Fibroblast of skin of right biceps (primary cell): ENCODE measurements around the gene SCFD2.
"Not testable (repeated sequence)": the region's sequence is repeated elsewhere in the genome, so short reads cannot be mapped to it uniquely, and the experiment has no call there.

ENCODE experiments used
- DNase-seq: peaks from one replicate; pipeline ENCODE4 v3.0.0-alpha.2; 2013

The SCFD2 gene

GRCh38 chr4:53236624-53237023 lies 129.2 kb downstream of the SCFD2 start:
- DNase-seq, result not testable (repeated sequence)

DNA sequence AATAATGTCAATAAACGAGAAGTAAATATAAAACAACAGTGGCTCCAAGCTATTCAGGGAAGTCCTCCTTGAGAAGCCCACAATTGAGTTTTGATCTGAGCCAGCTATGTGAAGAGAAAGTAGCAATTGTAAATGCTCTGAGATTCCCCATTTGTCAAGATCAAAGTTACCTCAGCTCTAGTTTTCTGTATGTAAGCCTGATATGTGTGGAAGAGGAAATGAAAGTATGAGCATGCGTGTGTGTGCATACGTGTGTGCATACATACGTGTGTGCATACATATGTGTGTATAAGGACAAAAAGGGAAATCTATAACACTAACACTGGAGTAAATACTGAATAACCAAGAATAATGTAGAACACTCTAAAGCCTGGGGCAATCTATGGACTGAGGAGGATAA lies 130.3 kb downstream of the SCFD2 start:
- no peak for DNase-seq

DNA sequence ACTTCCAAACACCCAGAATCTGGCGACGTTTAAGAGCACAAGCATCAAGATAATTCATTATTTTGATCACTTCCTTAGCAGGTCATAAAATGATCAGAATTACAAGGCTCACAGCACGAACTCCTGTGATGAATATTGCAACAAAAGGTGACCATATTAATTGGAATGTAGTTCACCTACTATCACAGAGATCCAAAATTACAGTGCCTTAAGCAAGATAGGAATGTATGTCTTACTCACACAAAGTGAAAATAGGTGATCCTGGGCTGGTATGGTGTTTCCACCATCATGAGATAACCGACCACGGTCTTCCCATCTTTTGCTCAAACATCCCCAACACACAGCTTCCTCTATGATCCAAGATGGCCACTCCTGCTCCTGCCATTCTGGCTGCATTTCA lies 131.2 kb downstream of the SCFD2 start:
- DNase-seq, result no peak

DNA sequence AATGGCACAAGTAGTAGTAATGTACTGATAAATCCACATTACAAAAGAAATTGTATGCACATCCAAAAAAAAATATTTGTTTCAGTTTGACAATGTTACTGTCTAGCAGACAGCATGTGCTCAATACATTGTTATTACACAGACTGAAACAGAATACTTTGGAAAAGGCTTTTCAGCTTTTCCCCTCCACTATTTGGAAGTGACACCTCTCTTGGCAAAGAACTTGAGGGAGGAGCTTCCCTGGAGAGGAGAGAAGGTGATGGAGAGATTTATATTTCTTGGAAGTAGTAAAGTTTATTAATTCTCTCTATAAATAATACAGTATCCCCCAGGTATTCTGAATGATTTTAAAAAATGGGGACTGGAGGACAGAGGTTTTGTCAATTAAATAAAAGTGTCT lies 131.8 kb downstream of the SCFD2 start:
- no peak for DNase-seq

- DNase-seq, result no peak
These were observed 132.6 kb downstream of the SCFD2 start for GRCh38 chr4:53233114-53233795.

DNA sequence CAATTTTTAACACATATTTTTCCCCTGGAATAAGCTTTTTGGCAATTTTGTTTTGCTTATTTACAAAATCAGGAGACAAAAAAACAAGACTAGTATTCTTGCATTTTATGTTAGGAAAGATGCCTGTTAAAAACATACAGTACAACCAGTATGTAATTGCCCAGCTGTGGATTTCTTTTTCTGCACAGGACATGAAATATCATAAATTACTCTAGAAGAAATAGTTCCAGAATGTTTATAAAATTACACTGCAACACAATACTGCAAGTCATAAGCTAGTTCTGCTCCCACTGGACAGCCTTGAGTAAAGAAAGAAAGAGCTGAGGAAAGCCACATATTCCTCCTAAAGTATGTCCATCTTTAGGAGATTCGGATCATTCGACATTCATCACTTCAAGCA lies 133.5 kb downstream of the SCFD2 start:
- no peak for DNase-seq

DNA sequence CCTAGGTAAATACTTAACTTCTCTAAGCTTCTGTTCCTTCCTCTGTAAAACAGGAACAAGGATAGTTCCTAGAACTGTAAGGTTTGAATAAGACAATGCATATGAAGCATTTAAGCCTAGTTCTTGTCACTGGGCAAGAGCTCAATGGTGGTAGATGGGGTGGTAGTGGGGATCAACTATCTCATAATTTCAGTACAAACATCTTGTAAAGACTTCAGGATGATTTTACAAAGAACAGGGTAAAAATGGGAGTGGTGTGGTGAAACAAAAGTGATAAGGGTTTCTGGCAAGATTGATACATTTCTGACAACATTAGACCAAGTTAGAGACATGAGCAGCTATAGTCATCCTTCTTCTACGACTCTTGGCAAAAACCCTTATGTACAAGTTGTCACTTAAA lies 137.8 kb downstream of the SCFD2 start:
- DNase-seq, result no peak

GRCh38 chr4:53227451-53227850 lies 138.4 kb downstream of the SCFD2 start:
- no peak for DNase-seq

- peak; percentile 31 for DNase-seq
These were observed 143.9 kb downstream of the SCFD2 start for GRCh38 chr4:53221832-53222480.

- not testable (repeated sequence) for DNase-seq
These were observed 146.7 kb downstream of the SCFD2 start for GRCh38 chr4:53219148-53219547.

DNA sequence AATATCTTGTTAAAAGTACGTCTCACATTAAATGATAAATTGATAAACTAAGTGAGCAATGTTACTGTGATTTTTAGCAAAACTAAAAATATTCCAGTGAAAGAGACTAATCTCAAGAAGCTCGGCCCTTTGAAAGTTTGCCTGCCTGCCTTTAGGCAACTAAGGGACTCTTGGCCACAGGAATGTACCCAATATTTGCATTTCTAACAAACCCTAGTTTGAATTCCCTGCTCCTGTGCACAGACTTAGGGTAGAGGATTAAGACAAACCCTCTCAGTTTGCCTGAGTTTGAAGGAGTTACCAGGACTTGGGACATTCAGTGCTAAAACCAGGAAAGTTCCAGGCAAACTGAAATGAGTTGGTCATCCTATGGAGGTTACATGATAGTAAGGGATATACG lies 157.1 kb downstream of the SCFD2 start:
- DNase-seq, result no peak

GRCh38 chr4:53205970-53206369 lies 159.9 kb downstream of the SCFD2 start:
- DNase-seq, result peak; percentile 36

- DNase-seq, result no peak
These were observed 166.5 kb downstream of the SCFD2 start for GRCh38 chr4:53199356-53199755.

DNA sequence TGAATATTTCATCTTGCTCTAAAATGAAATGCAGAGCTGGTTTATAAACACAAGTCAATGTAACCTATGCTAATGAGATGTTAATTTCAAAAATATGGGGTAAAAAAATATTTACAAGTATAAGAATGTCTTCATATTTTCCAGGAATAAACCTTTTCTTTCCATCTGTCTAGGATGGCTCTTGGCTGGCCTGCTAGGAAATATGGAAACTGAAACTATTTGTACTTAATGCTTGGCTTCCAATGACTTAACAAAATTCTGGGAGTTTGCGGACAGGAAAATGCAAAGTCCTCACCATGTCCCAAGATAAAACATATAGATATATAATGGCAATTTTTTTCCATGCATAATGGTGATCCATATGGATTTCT lies 168.1 kb downstream of the SCFD2 start:
- DNase-seq, result no peak

DNA sequence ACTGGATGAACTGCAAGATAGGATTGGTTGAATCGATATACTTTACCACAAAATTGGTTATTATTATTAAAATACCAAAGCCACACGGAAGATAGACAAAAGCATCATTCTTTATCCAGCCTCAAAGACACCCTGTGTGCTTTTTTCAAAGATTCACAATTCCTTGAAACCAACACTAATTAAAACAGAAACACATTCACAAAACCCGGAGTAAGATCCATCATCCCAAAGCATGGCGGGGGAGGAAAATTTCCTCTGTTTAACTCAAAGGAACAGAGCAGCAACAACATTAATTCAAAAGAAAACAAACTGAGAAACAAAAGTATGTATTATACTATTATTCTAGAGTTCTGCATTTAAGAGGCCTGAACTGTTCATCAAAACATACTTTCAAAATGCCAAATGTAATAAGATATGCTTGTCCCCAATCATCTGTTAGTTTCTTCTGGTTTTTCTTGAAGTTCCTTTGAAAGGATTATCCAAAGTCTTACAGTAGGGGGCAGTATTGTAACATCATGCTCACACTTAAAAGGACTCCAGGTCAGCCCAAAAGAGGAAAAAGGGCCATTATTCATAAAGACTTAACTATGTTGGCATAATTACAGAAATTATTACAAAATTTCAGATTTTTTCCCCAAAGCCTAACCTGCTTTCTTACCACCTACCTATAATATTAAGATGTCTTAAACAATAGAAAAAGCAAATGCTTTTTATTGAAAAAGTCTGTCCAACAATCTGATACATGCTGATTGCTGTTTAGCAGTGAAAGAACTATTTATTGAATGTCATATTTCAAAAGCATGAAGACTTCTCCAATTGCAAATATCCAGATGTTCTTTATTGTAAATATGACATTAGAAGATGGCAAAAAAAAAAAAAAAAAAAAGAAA lies 168.7 kb downstream of the SCFD2 start:
- DNase-seq, result peak; percentile 88

GRCh38 chr4:53195815-53196661 lies 169.8 kb downstream of the SCFD2 start:
- DNase-seq, result peak; percentile 90

DNA sequence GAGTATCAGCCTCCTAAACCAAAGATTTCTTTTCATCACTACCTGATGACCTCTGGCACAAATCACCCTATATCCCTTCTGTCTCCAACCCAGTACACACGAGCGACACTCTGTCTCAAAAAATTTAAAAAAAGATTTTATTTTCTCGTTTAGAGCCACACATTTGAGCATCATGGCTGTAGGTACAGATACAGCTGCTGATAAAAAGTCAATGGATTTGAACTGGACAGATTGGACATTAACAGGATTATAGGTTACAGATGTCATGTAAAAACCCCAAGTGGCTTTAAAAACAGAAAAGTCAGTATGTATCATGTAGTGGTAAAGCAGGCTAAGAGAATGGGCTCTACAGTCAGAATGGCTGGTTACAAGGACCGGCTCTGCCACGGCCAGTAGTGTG lies 171.1 kb downstream of the SCFD2 start:
- no peak for DNase-seq

DNA sequence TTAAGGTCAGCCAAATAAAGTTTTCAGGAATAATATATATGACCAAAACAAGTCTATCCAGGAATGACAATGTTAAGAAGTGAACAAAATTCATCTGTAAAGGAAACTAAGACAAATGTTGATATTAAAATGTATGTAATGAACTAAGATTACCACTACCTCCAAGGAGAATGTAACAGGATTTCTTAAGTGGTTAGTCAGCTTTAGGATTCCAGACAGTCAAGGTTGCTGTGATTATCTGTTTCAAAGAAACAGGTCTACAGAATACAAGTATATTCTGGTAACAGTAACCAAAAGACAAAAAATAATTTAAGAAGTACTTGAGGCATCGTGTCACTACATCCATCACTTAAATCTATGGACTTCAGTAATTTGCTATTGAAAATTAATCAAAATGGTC lies 172.8 kb downstream of the SCFD2 start:
- DNase-seq, result peak; percentile 51

DNA sequence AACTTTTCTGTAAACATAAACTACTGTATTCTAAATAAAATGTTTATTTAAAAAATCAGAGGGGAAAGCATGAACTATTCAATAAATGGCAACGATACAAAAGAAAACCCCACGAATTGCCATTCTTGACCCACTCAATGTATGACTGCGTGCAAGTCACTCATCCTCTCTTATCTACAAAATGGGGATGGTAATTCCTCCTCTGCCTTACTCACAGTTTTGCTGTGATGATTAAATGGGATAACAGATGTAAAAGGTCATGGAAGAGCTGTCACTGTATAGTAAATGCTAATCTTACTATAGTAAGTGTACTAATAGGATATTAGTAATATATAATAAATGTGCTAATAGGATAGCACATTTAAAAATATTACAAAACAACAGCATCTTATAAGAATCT lies 173.4 kb downstream of the SCFD2 start:
- DNase-seq, result no peak

DNA sequence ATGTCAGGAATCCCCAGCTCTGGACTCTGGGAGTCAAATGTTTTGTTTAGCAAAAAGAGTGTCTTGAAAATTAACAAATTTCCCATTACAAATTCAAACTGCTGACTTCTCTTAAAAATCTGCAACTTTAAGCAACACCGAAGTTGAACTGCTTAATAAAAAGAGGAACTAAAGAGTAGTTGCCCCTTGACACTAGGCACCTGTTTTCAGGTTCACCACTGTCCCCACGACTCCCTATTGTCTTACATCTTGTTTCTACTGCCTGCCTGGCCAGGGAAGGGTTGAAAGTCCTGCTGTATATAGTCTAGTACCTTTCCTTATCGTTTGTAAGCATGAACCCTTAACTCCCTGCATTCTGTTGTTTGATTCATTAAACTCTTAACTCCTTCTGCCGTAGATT lies 173.9 kb downstream of the SCFD2 start:
- DNase-seq, result no peak

DNA sequence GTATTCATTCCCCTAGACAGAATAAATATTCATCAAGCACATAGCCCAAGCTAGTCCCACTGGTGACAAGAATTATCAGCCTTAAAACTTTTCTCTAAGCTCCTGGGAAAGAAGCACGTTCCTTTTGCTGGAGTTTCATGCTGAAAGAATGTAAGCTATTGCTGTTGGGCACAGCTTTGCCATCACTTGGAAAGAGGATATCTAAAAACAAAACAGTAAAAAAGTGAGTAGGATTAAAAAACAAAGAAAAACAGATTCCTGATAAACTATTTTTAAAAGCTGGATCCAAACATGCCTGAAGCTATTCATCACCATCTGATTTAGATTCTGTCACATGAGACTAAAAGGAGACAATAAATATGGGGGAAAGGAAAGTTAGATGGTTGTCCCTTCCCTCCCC lies 176.8 kb downstream of the SCFD2 start:
- DNase-seq, result peak; percentile 86

DNA sequence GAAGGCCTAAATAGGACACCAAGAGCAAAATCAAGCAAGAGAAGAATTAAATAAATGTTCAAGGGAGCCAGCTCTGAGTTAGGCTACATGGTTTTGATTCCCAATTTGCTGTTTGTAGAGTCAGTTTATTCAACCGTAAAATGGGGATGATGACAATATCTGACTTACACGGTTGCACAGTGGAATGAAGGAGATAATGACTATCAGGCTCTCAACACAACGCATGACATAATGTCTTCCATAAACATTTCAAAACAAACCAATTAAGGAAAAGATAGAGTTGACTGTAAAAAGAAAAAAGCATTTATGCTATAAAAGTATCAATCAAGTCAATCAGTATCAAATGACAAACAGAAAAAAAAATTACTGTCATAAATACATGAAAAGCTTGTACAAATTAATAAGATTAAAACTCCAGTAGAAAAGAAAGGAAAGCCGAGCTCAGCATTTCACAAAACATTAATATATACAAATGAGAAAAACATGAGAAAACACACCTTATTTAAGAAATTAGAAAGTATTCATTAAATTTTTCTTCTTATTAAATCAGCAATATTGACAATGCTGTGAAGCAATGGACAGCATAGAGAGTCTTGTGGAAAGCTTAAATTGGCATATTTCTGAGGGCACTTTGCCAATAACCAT lies 179.0 kb downstream of the SCFD2 start:
- DNase-seq, result no peak
